ENCODE data around the gene PEAK1.
"Not testable (repeated sequence)": the region's sequence is repeated elsewhere in the genome, so short reads cannot be mapped to it uniquely, and the experiment has no call there.

Gene PEAK1

GRCh38 chr15:77426377-77426776 lies 6.5 kb upstream of the PEAK1 start:
- no peak for DNase-seq (ENCODE audit: low read depth, low spot score)

DNA sequence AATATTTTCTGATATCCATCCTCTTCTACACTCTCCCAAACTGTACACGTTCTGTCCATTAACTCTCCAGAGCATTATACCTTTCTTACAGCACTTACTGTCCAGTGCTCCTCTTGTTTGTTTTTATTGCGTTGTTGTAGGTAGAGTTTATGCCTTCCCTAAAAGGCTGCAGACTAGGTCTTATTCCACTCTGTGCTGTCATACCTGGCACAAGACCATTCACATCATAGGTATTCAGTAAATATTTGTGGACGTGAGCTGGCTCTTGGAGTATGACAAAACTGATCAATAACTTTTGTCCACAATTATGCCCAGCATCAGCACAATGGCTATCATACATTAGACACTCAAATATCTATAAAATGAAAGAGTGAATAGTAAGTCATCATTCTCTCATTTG lies 5.2 kb upstream of the PEAK1 start:
- no peak for DNase-seq (ENCODE audit: low read depth, low spot score)

DNA sequence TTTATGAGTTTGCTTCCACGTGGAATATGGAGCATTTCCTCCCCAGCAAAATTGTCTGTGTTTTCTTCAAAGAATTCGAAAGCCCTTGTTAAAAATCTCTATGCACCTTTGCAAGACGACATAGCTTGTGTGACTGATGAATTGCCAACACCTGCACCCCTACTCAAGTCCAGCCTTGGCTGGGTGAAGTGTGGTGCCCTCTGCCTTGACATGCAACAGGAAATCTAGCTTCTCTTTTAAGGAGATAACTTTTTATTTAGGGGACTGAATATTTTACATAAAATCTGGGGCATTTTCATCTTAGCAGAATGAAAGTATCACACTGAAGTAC lies 1.4 kb upstream of the PEAK1 start:
- no peak for DNase-seq (ENCODE audit: low read depth, low spot score)

DNA sequence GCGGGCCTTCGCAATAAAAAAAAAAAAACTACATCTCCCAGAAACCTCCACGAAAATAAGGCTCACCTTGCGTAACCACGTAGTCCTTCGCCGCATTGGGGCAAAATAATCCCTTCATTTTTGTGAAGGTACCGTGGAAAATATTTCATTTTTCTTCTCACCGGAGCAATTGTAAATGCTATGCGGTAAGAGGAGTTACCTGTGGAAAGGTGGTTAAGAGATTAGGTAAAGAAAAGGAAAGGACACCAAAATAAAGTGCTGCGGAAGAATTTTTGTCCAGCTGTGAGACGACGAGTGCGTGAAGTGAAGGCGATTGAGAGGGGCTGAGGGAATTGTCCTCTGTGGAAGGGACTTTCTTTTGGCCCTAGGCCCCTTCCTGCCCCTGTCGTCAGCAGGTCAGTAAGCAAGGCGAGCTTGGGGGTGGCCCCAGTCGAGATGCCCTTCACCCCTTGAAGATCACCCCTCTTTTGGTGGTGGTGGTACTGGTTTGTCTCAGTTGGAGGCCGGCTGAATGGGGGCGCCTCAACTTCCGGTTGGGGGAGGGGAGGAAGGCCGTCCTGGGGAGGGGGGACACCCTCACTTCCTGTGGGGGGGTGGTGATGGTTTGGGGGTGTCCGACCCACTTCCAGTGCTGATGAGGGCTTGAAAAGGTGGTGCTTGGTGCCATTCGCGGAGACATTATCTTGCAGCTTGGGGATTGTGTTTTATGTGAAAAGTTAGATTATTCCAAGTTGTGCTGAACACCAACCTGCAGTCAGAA lies 886 bp upstream of the PEAK1 start, which contains the start of gene HMG20A:
HMG20A (plus strand) TSS at position 279 of the 760 bp plus-strand sequence. CDS start 37,520 bp downstream, outside the sequence.
- DNase-seq (ENCODE audit: low read depth, low spot score): peak; percentile 89

- DNase-seq (ENCODE audit: low read depth, low spot score): peak; percentile 65
These were observed 703 bp downstream of the PEAK1 start for GRCh38 chr15:77418966-77419835.

DNA sequence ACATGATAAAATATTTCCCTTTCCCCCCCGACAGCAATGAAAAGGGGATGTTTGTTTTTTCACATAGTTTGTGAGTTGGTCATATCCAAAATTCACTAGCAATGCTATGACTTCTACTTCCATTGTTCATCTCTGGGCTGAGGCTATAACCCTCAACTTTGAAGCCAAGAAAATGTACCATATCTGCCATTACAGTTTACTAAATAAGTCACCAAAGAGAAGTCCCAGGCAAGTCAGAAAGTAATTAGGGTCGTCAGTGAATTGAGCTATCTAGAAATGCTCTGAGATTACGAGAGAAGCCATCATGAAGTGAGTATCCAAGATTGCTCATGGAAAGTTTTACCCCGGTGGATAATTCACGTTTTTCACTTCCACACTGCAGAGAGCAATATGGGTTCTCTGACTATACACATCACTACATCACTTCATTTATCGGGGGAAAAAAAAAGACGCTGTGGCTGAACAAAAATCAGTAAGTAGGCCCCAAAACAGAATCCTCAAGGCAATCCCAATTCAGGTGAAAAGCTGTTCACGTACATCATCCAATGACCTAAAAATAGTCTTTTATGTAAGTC lies 1.4 kb downstream of the PEAK1 start:
- DNase-seq (ENCODE audit: low read depth, low spot score): peak; percentile 33

- no peak for DNase-seq (ENCODE audit: low read depth, low spot score)
These were observed 2.3 kb downstream of the PEAK1 start for GRCh38 chr15:77417602-77418001.

- no peak for DNase-seq (ENCODE audit: low read depth, low spot score)
These were observed 3.0 kb downstream of the PEAK1 start for GRCh38 chr15:77416954-77417353.

GRCh38 chr15:77416148-77416455 lies 3.8 kb downstream of the PEAK1 start:
- no peak for DNase-seq (ENCODE audit: low read depth, low spot score)

DNA sequence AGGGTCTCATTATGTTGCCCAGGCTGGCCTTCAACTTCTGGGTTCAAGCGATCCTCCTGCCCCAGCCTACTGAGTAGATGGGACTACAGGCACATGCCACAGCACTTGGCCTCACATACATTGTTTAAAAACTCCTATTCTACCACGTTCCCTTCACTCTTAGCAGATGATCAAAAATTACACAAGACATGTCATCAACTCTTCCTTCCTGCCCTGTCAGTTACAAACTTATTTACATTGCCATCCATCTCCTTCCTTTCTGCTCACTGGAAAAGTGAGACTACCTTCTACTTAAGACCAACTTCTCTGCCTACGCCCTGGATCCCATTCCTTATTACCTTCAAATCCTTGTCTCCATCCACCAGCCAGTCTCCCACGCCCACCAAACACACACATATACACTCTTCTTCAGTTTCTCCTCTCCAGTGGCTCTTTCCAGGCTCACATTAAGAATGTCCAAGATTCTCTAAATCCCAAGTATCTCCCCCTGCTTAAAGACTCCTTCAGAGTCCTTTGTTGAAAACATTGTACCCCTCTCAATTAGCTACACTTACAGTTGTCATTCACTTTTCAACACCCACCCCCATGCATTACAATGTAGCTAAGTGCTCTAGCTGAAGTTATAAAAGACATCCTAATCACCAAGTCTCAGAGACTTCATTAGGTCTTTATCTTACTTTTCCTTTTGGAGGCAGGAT lies 4.3 kb downstream of the PEAK1 start:
- DNase-seq (ENCODE audit: low read depth, low spot score): no peak

- no peak for DNase-seq (ENCODE audit: low read depth, low spot score)
These were observed 5.0 kb downstream of the PEAK1 start for GRCh38 chr15:77414789-77415442.

DNA sequence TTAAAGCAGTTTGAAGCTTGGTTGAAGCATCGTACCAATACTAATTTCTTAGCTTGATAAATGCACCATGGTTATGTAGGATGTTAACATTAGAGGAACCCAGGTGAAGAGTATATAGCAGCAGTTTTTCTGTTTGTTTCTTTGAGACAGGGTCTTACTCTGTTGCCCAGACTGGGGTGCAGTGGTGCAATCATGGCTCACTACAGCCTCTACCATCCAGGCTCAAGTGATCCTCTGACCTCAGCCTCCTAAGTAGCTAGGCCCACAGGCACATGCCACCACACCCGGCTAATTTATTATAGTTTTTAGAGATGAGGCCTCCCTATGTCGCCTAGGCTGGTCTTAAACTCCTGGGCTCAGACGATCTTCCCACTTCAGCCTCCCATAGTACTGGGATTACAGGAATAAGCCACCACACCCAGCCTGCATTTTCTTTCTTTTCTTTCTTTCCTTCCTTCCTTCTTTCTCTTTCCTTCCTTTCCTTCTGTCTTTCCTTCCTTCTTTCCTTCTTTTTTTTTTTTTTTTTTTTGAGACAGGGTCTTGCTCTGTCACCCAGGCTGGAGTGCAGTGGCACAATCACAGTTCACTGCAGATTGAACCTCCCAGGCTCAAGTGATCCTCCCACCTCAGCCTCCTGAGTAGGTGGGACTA lies 6.1 kb downstream of the PEAK1 start:
- no peak for DNase-seq (ENCODE audit: low read depth, low spot score)

DNA sequence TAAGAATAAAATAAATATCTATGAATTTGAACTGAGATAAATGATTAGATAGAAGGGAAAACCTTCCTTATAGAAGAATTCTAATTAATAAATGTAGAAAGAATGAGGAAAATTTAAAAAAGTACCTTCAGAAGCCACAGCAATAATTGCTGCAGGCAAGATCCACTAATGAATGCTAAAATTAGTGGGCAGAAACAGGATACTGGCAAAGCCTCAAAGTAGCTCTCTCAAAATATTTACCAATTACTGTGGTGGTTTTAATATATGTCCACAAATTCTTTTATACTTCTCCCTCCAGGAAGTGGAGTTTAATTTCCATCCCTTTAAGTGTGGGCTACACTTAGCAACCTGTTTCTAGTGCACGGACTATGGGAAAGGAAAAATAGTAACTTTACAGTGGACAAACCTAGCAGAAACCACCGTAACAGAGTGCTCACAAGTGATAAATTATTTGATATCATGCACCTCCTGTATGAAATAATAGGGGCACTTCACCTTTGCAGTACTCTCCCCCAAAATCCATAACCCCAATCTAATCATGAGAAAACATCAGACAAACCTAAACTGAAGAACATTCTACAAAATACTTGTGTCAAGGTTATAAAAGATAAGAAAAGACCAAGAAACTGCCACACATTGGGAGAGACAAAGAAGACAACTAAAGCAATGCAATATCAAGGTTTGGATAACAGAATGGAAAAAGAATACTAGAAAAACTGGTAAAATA lies 6.8 kb downstream of the PEAK1 start:
- no peak for DNase-seq (ENCODE audit: low read depth, low spot score)

- DNase-seq (ENCODE audit: low read depth, low spot score): no peak
These were observed 8.3 kb downstream of the PEAK1 start for GRCh38 chr15:77411619-77411976.

DNA sequence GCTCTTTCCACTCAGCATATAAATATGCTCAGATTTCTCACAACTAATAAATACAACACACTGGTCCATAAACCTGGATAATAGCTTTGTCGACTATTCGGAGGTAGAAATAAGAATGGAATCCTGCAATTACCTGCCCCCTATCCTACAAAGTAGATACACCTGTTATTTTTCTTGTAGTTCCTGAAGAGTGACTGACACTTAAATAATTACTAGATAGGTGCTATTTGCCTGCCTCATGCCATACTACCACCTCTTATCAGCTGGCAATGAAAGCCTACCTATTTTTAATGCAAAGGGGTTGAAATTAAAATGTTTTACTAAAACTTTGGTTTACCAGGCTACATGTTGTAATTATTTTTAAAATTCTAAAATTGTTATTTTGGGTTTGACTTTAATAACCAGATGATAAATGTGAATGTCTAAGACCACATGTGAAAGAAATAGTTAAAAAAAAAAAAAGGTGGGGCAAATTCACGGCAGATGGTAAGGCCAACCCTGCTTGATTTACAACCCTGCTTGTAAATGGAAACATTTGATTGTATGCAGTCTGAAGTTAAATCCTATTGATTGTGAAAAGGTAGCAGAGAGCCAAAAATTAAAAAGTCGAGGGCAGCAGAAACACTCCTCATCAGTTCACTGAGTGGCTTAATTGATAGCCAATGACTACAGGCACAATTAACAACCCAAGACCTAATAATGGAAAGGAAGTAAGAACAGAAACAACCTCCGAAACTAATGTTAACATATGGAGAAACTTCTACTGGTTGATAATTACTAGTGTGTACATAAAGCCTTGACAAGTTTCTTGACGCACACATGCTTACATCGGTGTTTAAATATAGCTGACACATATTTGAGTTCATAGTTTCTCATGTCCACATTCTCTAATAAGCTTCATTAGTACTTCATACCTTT lies 8.9 kb downstream of the PEAK1 start:
- DNase-seq (ENCODE audit: low read depth, low spot score): no peak

DNA sequence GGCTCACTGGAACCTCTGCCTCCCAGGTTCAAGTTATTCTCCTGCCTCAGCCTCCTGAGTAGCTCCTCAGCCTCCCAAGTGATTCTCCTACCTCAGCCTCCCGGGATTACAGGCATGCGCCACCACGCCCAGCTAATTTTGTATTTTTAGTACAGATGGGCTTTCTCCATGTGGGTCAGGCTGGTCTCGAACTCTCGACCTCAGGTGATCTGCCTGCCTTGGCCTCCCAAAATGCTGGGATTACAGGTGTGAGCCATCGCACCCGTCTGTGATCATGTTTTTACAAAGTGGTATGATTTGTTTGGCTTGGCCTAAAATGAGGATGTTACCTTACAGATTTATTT lies 9.8 kb downstream of the PEAK1 start:
- DNase-seq (ENCODE audit: low read depth, low spot score): not testable (repeated sequence)

DNA sequence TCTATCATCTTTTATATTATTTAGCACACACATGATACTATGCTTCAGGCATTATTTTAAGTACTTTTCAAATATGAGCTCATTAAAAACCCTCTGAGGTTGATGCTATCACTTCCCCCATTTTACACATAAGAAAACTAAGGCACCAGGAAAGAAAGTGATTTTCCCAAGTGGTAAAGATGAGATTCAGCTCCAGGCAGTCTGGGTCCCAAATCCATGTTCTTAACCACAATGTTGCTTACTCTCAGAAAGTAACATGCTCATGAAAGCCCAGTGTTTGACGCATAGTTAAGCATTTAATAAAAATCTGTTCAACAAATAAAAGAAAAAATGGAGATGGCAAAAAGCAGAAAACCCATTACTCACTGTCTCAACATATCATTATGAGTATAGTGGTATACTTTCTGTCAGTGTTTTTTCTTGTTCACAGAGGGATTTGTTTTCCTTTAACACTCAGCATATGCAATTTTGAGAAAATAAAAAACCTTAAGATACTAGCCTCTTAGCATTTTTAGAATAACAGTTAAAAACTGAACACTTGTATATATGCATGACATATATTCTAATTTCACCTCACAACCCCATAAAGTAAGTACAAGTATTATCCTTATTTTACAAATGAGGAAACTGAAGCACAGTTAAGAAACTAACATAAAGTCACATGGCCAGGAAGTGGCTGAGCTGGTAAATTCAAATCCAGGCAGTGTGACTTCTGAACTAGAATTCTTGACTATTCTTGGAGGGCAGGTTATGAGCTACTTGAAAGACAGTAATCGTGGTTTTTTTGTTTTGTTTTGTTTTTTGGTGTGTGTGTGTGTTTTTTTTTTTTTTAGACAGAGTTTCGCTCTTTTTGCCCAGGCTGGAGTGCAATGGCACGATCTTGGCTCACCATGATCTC lies 10.4 kb downstream of the PEAK1 start:
- no peak for DNase-seq (ENCODE audit: low read depth, low spot score)

GRCh38 chr15:77406846-77407245 lies 13.1 kb downstream of the PEAK1 start:
- no peak for DNase-seq (ENCODE audit: low read depth, low spot score)
